HUES64 (cell line): ENCODE results near the gene FARP2.

ENCODE experiments used
- H3K27ac ChIP-seq: 2 replicates; pipeline ENCODE4 v1.7.0; 2013; ENCODE audit warnings: low read depth, low read length, inconsistent platforms
- H3K27me3 ChIP-seq: 2 replicates; pipeline ENCODE4 v1.6.1; 2013; ENCODE audit warnings: mild to moderate bottlenecking, low read length; ENCODE audit not compliant: insufficient read depth
- H3K36me3 ChIP-seq: 2 replicates; pipeline ENCODE4 v1.6.1; 2013; ENCODE audit warnings: mild to moderate bottlenecking, low read length; ENCODE audit not compliant: insufficient read depth
- H3K4me1 ChIP-seq: 2 replicates; pipeline ENCODE4 v1.6.1; 2013; ENCODE audit warnings: mild to moderate bottlenecking, low read length, moderate library complexity; ENCODE audit not compliant: insufficient read depth
- H3K4me3 ChIP-seq: 2 replicates; pipeline ENCODE4 v1.5.1; 2013; ENCODE audit warnings: mild to moderate bottlenecking, low read length, moderate library complexity
- H3K9ac ChIP-seq: 2 replicates; pipeline ENCODE4 v1.6.1; 2013; ENCODE audit warnings: mild to moderate bottlenecking, low read depth, low read length
- H3K9me3 ChIP-seq: 2 replicates; pipeline ENCODE4 v1.6.1; 2013; ENCODE audit warnings: low read depth, low read length; ENCODE audit not compliant: insufficient read depth
- WGBS: fragments of 150-250, 120-280 bp; methylation state at CpG from one replicate; pipeline ENCODE4 v1.1.7; 2013; ENCODE audit warnings: missing lambda C conversion rate; 5-methylcytosine and 5-hydroxymethylcytosine counted together

FARP2 gene

GRCh38 chr2:241352227-241352626 lies 3.9 kb upstream of the FARP2 start:
- Histone ChIP-seq H3K9ac (no peak overlapping the region), H3K27me3 (no peaks in the 10 kb centered on the region), H3K4me3 (no peak overlapping the region), H3K9me3 (no peaks in the 10 kb centered on the region), H3K4me1 (peaks cover 19% of the 10 kb centered on the region), H3K27ac (no peak overlapping the region), H3K36me3 (peaks cover 74% of the 10 kb centered on the region)
- whole genome bisulfite sequencing, result no CpG with 5 or more reads among the region's 3 CpGs

DNA sequence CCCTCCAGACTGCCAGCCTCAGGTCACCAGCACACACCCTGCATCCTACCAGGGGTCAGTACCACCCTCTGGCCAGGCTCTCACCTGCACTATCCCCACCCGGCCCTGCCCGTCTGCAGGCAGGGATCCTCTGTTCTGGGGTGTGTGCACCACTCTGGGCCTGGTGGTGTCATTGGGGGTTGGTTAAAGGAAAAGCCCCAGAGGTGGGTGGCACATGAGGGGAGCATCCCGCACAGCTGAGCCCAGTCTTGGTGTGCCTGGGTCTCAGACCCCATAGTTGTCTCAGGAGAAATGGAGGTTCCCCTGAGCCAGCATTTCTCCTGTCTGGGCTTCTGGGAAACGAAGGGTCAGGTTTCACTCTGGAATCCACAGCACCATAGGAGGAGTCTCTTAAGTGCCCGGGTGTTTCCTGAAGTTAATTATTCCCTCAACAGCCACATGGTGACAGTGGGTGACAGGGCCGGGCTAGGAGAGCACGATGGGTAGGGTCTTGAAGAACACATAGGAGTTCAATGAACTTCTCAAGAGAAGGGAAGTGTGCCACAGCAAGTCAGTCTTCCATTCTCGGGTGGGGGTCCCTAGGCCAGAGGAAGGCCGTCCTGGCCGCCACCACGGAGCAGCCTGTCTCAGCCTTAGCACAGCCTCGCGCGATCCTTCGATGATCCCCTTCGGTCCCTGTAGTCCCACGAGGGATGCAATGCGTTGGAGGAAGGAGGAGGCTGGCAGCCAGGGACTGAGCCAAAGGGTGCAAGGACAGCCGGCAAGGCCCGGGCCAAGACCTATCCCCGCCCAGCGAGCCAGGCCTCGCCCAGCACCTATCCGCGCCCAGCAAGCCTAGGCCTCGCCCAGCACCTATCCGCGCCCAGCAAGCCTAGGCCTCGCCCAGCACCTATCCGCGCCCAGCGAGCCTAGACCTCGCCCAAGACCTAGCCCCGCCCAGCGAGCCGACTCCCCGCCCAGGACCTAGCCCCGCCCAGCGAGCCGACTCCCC lies 1.1 kb upstream of the FARP2 start:
- Histone ChIP-seq H3K27me3 (no peaks in the 10 kb centered on the region), H3K9me3 (no peaks in the 10 kb centered on the region), H3K9ac (peak overlapping the region; percentile 47), H3K4me3 (peak overlapping the region; percentile 47), H3K4me1 (peaks cover 23% of the 10 kb centered on the region), H3K27ac (peak overlapping the region; percentile 77), H3K36me3 (peaks cover 47% of the 10 kb centered on the region)
- WGBS, result 15% methylated on average over 33 of the region's 40 CpGs

DNA sequence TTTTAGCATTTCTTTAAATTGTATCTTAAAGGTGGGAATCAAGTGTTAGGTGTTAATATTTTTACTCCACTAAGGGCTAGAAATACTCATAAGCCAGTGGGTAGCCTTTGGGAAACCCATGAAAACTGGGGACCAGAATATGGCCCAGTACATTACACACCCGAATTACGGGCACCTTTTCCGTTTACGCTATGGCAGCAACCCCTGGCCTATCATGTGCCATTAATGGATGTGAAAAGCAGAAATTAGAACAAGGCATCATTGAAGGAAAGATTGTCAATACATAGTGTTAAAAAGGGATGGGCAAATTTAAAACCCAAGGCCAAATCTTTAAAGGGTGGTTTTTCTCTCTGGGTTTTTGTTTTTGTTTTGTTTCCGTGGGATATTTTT lies 781 bp downstream of the FARP2 start:
- H3K4me1 ChIP-seq, result peaks cover 29% of the 10 kb centered on the region
- no peak overlapping the region for H3K27ac ChIP-seq
- peak overlapping the region; percentile 88 for H3K4me3 ChIP-seq
- peaks cover 28% of the 10 kb centered on the region for H3K36me3 ChIP-seq
- no peaks in the 10 kb centered on the region for H3K27me3 ChIP-seq
- peak overlapping the region; percentile 79 for H3K9ac ChIP-seq
- whole genome bisulfite sequencing, result 56% methylated on average over 5 of the region's 5 CpGs
- H3K9me3 ChIP-seq, result no peaks in the 10 kb centered on the region

- Histone ChIP-seq H3K9me3 (no peaks in the 10 kb centered on the region), H3K9ac (0 out of 2 replicates have a peak overlapping the region, but pooled peaks have one; percentile 79), H3K27me3 (no peaks in the 10 kb centered on the region), H3K36me3 (peaks cover 22% of the 10 kb centered on the region), H3K27ac (no peak overlapping the region), H3K4me3 (peak overlapping the region; percentile 88), H3K4me1 (peaks cover 29% of the 10 kb centered on the region)
- 86% methylated on average over 3 of the region's 3 CpGs for WGBS
Observed at GRCh38 chr2:241357531-241357930, 1.4 kb downstream of the FARP2 start.

DNA sequence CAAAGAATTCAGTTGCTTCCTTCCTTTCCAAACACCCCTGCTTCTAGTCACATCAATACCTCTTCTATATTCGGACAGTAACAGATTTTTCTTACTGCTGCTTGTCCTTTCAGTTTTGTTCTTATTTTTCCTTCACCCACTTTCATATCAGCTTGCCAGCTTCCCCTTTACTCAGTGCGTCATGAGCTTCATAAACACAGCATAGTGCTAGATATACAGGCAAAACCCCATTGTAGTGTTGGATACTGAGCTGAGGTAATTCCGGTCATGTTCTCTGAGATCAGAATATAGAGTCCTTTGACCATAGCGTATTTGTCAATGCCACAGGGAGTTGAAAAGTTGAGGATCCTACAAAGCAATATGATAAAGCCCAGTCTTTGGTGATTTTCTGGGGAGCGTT lies 2.4 kb downstream of the FARP2 start:
- Histone ChIP-seq H3K36me3 (peaks cover 12% of the 10 kb centered on the region), H3K9me3 (no peaks in the 10 kb centered on the region), H3K27ac (no peak overlapping the region), H3K9ac (no peak overlapping the region), H3K27me3 (no peaks in the 10 kb centered on the region), H3K4me1 (peaks cover 34% of the 10 kb centered on the region), H3K4me3 (no peak overlapping the region)
- WGBS, result 92% methylated on average over 5 of the region's 5 CpGs

GRCh38 chr2:241359481-241360045 lies 3.5 kb downstream of the FARP2 start:
- no peak overlapping the region for H3K9ac ChIP-seq
- H3K27me3 ChIP-seq, result no peaks in the 10 kb centered on the region
- H3K36me3 ChIP-seq, result peaks cover 1% of the 10 kb centered on the region
- H3K4me1 ChIP-seq, result peaks cover 24% of the 10 kb centered on the region
- H3K4me3 ChIP-seq, result no peak overlapping the region
- 93% methylated on average over 7 of the region's 7 CpGs for WGBS
- no peaks in the 10 kb centered on the region for H3K9me3 ChIP-seq
- H3K27ac ChIP-seq, result no peak overlapping the region

GRCh38 chr2:241363426-241363825 lies 7.3 kb downstream of the FARP2 start:
- no peaks in the 10 kb centered on the region; the same call in 1 of the 2 replicates for H3K36me3 ChIP-seq
- no peak overlapping the region for H3K9ac ChIP-seq
- H3K27me3 ChIP-seq, result no peaks in the 10 kb centered on the region
- WGBS, result 93% methylated on average over 7 of the region's 7 CpGs
- peaks cover 35% of the 10 kb centered on the region for H3K4me1 ChIP-seq
- no peak overlapping the region for H3K27ac ChIP-seq
- no peaks in the 10 kb centered on the region for H3K9me3 ChIP-seq
- H3K4me3 ChIP-seq, result no peak overlapping the region

- 97% methylated on average over 2 of the region's 2 CpGs for WGBS
Observed at GRCh38 chr2:241364781-241365180, 8.7 kb downstream of the FARP2 start.

DNA sequence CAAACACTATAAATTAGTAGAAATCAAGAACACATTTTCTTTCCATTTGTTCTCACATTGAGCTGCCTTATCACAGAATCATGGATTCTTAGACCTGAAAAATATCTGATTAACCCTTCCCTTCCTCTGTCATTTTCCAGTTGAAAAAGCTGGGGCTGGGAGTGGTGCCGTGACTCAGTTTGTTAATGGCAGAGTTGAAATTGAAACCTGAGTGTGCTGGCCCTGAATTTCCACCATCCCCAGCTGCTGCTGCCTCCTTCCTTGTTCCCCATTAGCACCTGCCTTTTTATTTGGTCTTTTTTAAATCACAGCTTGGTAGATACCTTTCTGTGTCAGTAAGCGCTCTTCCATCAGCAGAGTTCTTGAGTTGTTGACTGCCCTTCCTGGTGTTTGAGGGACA lies 10.6 kb downstream of the FARP2 start:
- H3K27ac ChIP-seq, result peak overlapping the region; percentile 58; the same call in 1 of the 2 replicates
- WGBS, result 100% methylated on average over 2 of the region's 2 CpGs
- H3K9me3 ChIP-seq, result no peaks in the 10 kb centered on the region
- H3K27me3 ChIP-seq, result no peaks in the 10 kb centered on the region
- no peak overlapping the region for H3K9ac ChIP-seq
- H3K4me1 ChIP-seq, result peaks cover 29% of the 10 kb centered on the region
- no peak overlapping the region for H3K4me3 ChIP-seq
- no peaks in the 10 kb centered on the region; the same call in 1 of the 2 replicates for H3K36me3 ChIP-seq

More at GRCh38 chr2:241364781-241365180, 8.7 kb downstream of the FARP2 start:
- Histone ChIP-seq H3K36me3 (no peaks in the 10 kb centered on the region; the same call in 1 of the 2 replicates), H3K4me3 (no peak overlapping the region), H3K4me1 (peaks cover 36% of the 10 kb centered on the region), H3K27me3 (no peaks in the 10 kb centered on the region), H3K9ac (no peak overlapping the region), H3K9me3 (no peaks in the 10 kb centered on the region), H3K27ac (no peak overlapping the region)

DNA sequence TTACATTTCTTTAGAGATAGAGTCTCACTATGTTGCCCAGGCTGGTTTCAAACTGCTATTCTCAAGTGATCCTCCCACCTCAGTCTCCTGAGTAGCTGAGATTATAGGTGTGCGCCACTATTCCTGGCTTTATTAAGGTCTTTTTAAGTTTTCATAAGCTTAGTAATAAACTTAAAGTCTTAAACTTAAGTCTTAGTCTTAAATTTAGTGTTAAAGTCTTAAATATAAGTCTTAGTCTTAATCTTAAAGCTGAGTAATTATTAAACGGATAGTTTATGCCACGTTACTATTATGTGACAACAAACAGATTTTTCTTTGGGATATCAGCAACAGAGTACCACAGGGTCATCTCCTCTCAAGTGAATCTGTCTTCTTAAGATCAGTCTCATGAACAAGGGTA lies 12.6 kb downstream of the FARP2 start:
- 99% methylated on average over 3 of the region's 3 CpGs for WGBS
- Histone ChIP-seq H3K27ac (no peak overlapping the region), H3K9me3 (no peaks in the 10 kb centered on the region), H3K9ac (no peak overlapping the region), H3K27me3 (no peaks in the 10 kb centered on the region), H3K4me1 (peaks cover 23% of the 10 kb centered on the region), H3K4me3 (no peak overlapping the region), H3K36me3 (peaks cover 6% of the 10 kb centered on the region)

DNA sequence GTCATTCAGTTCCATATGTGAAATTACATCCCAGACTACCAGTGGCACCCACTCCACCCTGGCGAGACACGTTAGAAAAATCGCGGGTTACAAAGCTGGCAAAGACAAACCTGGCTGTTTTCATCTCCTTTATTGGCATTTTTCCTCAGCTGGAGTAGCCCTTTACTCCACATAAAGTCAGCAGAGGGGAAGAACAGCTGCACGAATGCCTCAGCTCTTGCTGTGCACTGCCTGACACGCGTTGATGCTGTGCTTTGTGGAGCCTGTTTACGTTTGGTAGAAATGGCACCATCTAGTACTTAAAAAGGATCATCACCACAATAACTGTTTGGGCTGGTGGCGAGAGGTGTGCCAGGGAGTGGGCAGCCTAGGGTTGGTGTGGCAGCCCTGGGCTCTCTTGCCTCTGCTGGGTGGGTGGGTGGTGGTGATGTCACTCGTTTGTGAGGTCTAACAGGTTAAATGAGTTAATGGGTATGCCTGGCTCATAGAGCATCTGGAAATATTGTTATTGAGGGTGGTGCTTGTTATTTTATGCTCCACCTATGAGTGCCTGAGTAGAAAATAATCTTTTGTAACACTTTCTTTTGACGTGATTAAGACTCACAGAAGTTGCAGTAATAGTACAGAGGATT lies 16.4 kb downstream of the FARP2 start:
- Histone ChIP-seq H3K4me1 (peaks cover 10% of the 10 kb centered on the region; the same call in 1 of the 2 replicates), H3K4me3 (no peak overlapping the region), H3K9ac (no peak overlapping the region), H3K9me3 (no peaks in the 10 kb centered on the region), H3K27ac (no peak overlapping the region), H3K36me3 (peaks cover 25% of the 10 kb centered on the region), H3K27me3 (no peaks in the 10 kb centered on the region)
- 91% methylated on average over 11 of the region's 11 CpGs for WGBS
